Uterus (tissue), 2 donors: ENCODE results near the gene TMEM150A.

Experiments
- POLR2A ChIP-seq, 2 donors: fragments of 450-650 bp; IDR thresholded peaks; one replicate each; pipeline ENCODE4 v1.6.1; 2016; ENCODE audit warnings: antibody characterized with exemption in 2 of 2, mild to moderate bottlenecking in 1 of 2, moderate library complexity in 1 of 2
- TF ChIP-seq, protein P1 (sequence below), 4 experiments: fragments of 200-600 bp in 2 of 4; fragments of 450-650 bp in 2 of 4; sonication (generic) in 2 of 4; IDR thresholded peaks; one replicate each; pipeline ENCODE4 v1.5.1; 2016 to 2019; ENCODE audit warnings: antibody characterized with exemption in 4 of 4, mild to moderate bottlenecking in 2 of 4, moderate library complexity in 1 of 4

DNA sequence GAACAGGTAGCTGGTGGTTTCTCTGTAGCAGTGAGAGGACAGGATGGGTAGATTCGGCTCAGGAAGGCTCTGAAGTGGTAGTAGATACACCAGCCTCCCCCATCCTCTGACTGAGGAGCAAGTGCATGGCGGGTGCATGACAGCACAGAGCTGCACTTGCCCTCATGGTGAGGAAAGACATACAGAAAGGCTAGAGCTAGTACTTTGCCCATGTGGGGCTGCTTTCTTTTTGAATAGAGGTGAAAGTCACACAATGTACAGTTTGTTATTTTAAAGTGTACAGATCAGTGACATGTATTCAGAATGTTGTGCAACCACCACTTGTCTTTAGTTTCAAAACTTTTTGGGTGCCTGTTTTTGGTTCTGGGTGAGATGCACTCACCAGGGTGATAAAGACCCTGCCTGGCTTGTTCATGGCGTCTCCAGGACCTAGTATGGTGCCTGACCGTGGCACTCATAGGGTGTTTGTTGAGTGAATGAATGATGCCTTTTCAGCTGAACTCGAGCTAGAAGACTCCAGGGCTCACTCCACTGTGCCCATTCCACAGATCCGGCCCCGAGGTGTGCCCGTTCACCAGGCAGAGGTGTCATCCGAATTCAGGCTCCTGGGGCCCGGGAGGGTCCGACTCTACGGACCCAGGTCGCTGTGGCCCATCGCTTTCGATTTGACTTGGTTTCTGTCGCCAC, 18.7 kb downstream of the TMEM150A start:
- TF ChIP-seq, protein P1, sequence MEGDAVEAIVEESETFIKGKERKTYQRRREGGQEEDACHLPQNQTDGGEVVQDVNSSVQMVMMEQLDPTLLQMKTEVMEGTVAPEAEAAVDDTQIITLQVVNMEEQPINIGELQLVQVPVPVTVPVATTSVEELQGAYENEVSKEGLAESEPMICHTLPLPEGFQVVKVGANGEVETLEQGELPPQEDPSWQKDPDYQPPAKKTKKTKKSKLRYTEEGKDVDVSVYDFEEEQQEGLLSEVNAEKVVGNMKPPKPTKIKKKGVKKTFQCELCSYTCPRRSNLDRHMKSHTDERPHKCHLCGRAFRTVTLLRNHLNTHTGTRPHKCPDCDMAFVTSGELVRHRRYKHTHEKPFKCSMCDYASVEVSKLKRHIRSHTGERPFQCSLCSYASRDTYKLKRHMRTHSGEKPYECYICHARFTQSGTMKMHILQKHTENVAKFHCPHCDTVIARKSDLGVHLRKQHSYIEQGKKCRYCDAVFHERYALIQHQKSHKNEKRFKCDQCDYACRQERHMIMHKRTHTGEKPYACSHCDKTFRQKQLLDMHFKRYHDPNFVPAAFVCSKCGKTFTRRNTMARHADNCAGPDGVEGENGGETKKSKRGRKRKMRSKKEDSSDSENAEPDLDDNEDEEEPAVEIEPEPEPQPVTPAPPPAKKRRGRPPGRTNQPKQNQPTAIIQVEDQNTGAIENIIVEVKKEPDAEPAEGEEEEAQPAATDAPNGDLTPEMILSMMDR (IDR thresholded peaks at IDR 0.05): no peak
- no peak for TF ChIP-seq POLR2A (IDR thresholded peaks at IDR 0.05)
